ENCODE data around the gene ZNF214. TPM values are rescaled to one million over a fixed set of nuclear protein-coding genes. Genes with fewer than 3 reads are reported as not detected.

ZNF214 gene
- polyA plus RNA-seq = 4.1 and 5.0 TPM in 2 replicates

DNA sequence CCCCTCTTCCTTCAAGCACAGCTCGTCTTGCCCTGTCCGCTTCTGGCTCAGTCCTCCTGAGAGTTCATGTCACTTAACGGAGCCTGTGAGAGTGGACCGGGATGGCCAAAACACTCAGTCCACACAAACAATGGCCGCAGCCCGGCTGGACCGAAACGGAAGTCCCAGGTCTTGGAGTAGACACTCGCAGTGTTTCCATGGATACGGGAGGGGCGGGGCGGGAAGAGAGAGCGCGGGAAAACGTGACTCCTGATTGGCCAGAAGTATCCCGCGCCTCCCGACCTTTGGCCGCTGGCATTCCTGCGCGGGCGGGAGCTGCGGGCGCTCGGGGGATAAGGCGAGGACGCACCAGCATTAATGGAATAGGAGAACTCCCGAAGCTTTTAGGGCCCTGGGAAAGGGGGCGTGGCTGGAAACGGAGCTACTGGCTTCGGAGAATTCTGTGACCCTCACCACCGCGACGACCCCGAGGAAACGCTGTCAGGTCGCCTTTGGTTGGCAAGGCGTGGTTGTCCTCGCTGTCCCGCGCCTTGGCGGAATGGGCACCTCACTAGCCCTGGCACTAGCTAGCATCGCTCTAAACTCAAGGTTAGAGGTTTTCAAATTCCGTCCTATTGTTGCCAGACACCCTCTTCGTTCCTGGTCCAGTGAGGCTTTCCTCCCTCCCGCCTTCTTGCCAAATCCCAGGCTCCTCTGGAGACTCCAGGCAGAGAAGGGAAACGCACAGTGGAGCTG, at the start of gene ZNF214, which contains the start of gene NLRP14:
ZNF214 (minus strand) TSS at position 164 of the 735 bp plus-strand sequence. CDS start 17,511 bp downstream, outside the sequence.
NLRP14 (plus strand) TSS at position 297 of the 735 bp plus-strand sequence. CDS start 18,108 bp downstream, outside the sequence.

Other genes starting within 250 kb of the ZNF214 start
- 0.07 and 3.3 TPM in 2 replicates for gene OR2AG2, start 248.4 kb downstream of the ZNF214 start, polyA plus RNA-seq
- 0.15 and 0.17 TPM in 2 replicates for gene OR2AG1, start 237.3 kb downstream of the ZNF214 start, polyA plus RNA-seq
- gene OR6A2, start 220.7 kb downstream of the ZNF214 start, polyA plus RNA-seq = not detected in 2 replicates
- gene OR10A5, start 174.7 kb downstream of the ZNF214 start, polyA plus RNA-seq = not detected in 2 replicates
- gene OR10A2, start 157.3 kb downstream of the ZNF214 start, polyA plus RNA-seq = 0.19 and 0.46 TPM in 2 replicates
- not detected in 2 replicates for gene OR10A4, start 143.7 kb downstream of the ZNF214 start, polyA plus RNA-seq
- not detected in 2 replicates for gene OR2D2, start 127.8 kb downstream of the ZNF214 start, polyA plus RNA-seq
- 0.93 TPM in 1 of 2 replicates, not detected in the other for gene OR2D3, start 99.3 kb downstream of the ZNF214 start, polyA plus RNA-seq
- gene ZNF215, start 93.9 kb downstream of the ZNF214 start, polyA plus RNA-seq = 6.3 and 9.3 TPM in 2 replicates
- 0.07 TPM in 1 of 2 replicates, not detected in the other for gene NLRP14, start 133 bp upstream of the ZNF214 start, polyA plus RNA-seq
- not detected in 2 replicates for gene RBMXL2, start 68.7 kb upstream of the ZNF214 start, polyA plus RNA-seq
- 0.28 TPM in 1 of 2 replicates, not detected in the other for gene SYT9, start 231.6 kb upstream of the ZNF214 start, polyA plus RNA-seq